Transverse colon (tissue), 4 donors: ENCODE results near the gene ETNK2. TPM values are rescaled to one million over a fixed set of nuclear protein-coding genes. Genes with fewer than 3 reads are reported as not detected.
A peak's percentile ranks its signal among the peaks of the same experiment; 100 is the strongest.
"Not testable (repeated sequence)": the region's sequence is repeated elsewhere in the genome, so short reads cannot be mapped to it uniquely, and the experiment has no call there.

Experiments used
- DNase-seq: peaks from one replicate; pipeline ENCODE4 v3.0.0-alpha.2; 2019
- H3K27ac ChIP-seq, 4 donors: fragments of 200-600 bp; sonication (generic); 2 replicates each; pipeline ENCODE4 v1.5.1; 2016 to 2018; ENCODE audit warnings: inconsistent platforms in 4 of 4
- H3K27me3 ChIP-seq: fragments of 200-600 bp; sonication (generic); 2 replicates; pipeline ENCODE4 v1.5.1; 2017; ENCODE audit warnings: inconsistent platforms
- H3K36me3 ChIP-seq, 4 donors: fragments of 200-600 bp; sonication (generic); 2 replicates each; pipeline ENCODE4 v1.5.1; 2017 to 2019; ENCODE audit warnings: inconsistent platforms in 4 of 4
- H3K4me1 ChIP-seq, 4 donors: fragments of 200-600 bp; sonication (generic); 2 replicates each; pipeline ENCODE4 v1.5.1; 2017 to 2020; ENCODE audit warnings: inconsistent platforms in 4 of 4
- H3K4me3 ChIP-seq, 4 donors: fragments of 200-600 bp; sonication (generic); 1 replicate in 1 of 4; 2 replicates in 3 of 4; pipeline versions ENCODE4 v1.5.1 to v1.6.1; 2017 to 2019; ENCODE audit warnings: inconsistent platforms in 4 of 4
- H3K9me3 ChIP-seq, 2 donors: fragments of 200-600 bp; sonication (generic); 2 replicates each; pipeline ENCODE4 v1.5.1; 2017 to 2019; ENCODE audit warnings: inconsistent platforms in 2 of 2
- CTCF ChIP-seq, 5 experiments: fragments of 200-600 bp in 3 of 5; fragments of 450-650 bp in 2 of 5; sonication (generic) in 3 of 5; IDR thresholded peaks; 1 replicate in 2 of 5; 2 replicates in 3 of 5; pipeline ENCODE4 v1.5.1; 2016 to 2017; ENCODE audit warnings: antibody characterized with exemption in 5 of 5, inconsistent platforms in 3 of 5, mild to moderate bottlenecking in 2 of 5, moderate library complexity in 1 of 5
- EP300 ChIP-seq: sonication (generic); formaldehyde crosslinking; IDR thresholded peaks from one replicate; pipeline ENCODE4 v1.6.1; 2017; ENCODE audit warnings: antibody characterized with exemption, low read depth
- POLR2A ChIP-seq: fragments of 450-650 bp; IDR thresholded peaks from one replicate; pipeline ENCODE4 v1.6.1; 2016; ENCODE audit warnings: antibody characterized with exemption, mild to moderate bottlenecking, moderate library complexity
- POLR2AphosphoS5 ChIP-seq, 3 donors: sonication (generic); formaldehyde crosslinking; IDR thresholded peaks; one replicate each; pipeline ENCODE4 v1.6.1; 2016; ENCODE audit warnings: antibody characterized with exemption in 3 of 3
- WGBS, 2 donors: methylation state at CpG; one replicate each; pipeline ENCODE4 v1.1.5; 2018; ENCODE audit warnings: low coverage in 1 of 2; 5-methylcytosine and 5-hydroxymethylcytosine counted together
- in situ Hi-C, 4 donors: fragments of 200-750 bp; cut with MboI; loops; one replicate each; pipeline versions ENCODE4 v1.15.0 to v1.15.1; 2017; ENCODE audit warnings: low sequenced_read_pairs in 3 of 4, low pct_ligation_motif_present in 1 of 4, low pct_unique_long_range_greater_than_20kb in 1 of 4
- intact Hi-C: fragments of 100-400 bp; cut with DNase I; formaldehyde crosslinking; loops from one replicate; pipeline ENCODE4 v1.15.1; 2023; ENCODE audit warnings: low total_unique reads
- total RNA-seq, 4 donors: library from RNA; depleted of rRNA; stranded (reverse); fragments of >200 nt; gene quantifications; one replicate each; pipeline ENCODE4 v1.1.0, GENCODE V29; 2016

ETNK2 gene
- total RNA-seq, 4 donors from 2014 or later = 1.9 to 3.7 (median 3.3) TPM; not detected in 1

- in situ Hi-C loops (no loop called here), intact Hi-C loops (no loop called here)
- TF ChIP-seq POLR2AphosphoS5 (IDR thresholded peaks at IDR 0.05) (no peak), POLR2A (no peak), EP300 (no peak), CTCF (IDR thresholded peaks at IDR 0.05) (no peak)
- H3K4me3 ChIP-seq = no peak overlapping the region
- no peaks in the 10 kb centered on the region for H3K27me3 ChIP-seq
- H3K36me3 ChIP-seq = no peaks in the 10 kb centered on the region
- peak overlapping the region; percentile 49 to 58 (median 54) for H3K27ac ChIP-seq
- H3K4me1 ChIP-seq = peaks cover 23 to 34% (median 30%) of the 10 kb centered on the region in 4 donors
- 73% methylated on average over 2 of the region's 2 CpGs; no CpG with 5 or more reads in 1 of the 2 donors for whole genome bisulfite sequencing, 2 donors
- no peaks in the 10 kb centered on the region for H3K9me3 ChIP-seq
- DNase-seq = no peak
These were observed 48.5 kb downstream of the ETNK2 start for GRCh38 chr1:204103431-204103741.

- in situ Hi-C loops = no loop called here
These were observed 49.0 kb downstream of the ETNK2 start for GRCh38 chr1:204102739-204103430.

GRCh38 chr1:204102029-204102611 is 49.7 kb downstream of the ETNK2 start:
- Histone ChIP-seq H3K4me3 (no peak overlapping the region), H3K4me1 (peaks cover 22 to 31% (median 26%) of the 10 kb centered on the region in 4 donors), H3K27me3 (no peaks in the 10 kb centered on the region), H3K27ac (peak overlapping the region; percentile 45 to 54 (median 51)), H3K36me3 (no peaks in the 10 kb centered on the region), H3K9me3 (no peaks in the 10 kb centered on the region)
- TF ChIP-seq EP300 (no peak), POLR2AphosphoS5 (IDR thresholded peaks at IDR 0.05) (no peak)
- intact Hi-C loops = no loop called here
- 74% methylated on average over 13 of the region's 13 CpGs; no CpG with 5 or more reads in 1 of the 2 donors for WGBS, 2 donors
- DNase-seq = no peak
- in situ Hi-C loops = no loop called here

More at GRCh38 chr1:204102739-204103430, 49.0 kb downstream of the ETNK2 start:
- Histone ChIP-seq H3K4me3 (no peak overlapping the region), H3K27me3 (no peaks in the 10 kb centered on the region), H3K4me1 (peaks cover 23 to 31% (median 28%) of the 10 kb centered on the region in 4 donors), H3K9me3 (no peaks in the 10 kb centered on the region), H3K27ac (peak overlapping the region; percentile 45 to 54 (median 51)), H3K36me3 (no peaks in the 10 kb centered on the region)
- TF ChIP-seq CTCF (IDR thresholded peaks at IDR 0.05) (no peak), POLR2A (no peak), EP300 (no peak), POLR2AphosphoS5 (IDR thresholded peaks at IDR 0.05) (no peak)
- intact Hi-C loops = no loop called here
- 49% methylated on average over 3 of the region's 3 CpGs; no CpG with 5 or more reads in 1 of the 2 donors for WGBS, 2 donors
- DNase-seq = no peak

- intact Hi-C loops, in situ Hi-C loops, H3K27ac ChIP-seq, H3K9me3 ChIP-seq, DNase-seq, H3K36me3 ChIP-seq, H3K4me3 ChIP-seq, H3K27me3 ChIP-seq: not testable (repeated sequence)
- peaks cover 22 to 38% (median 34%) of the 10 kb centered on the region in 4 donors for H3K4me1 ChIP-seq
- 75 to 77% methylated on average over 2 of the region's 2 CpGs for WGBS, 2 donors
These were observed 52.1 kb downstream of the ETNK2 start for GRCh38 chr1:204099754-204100153.

GRCh38 chr1:204098683-204099082 is 53.2 kb downstream of the ETNK2 start:
- Histone ChIP-seq H3K36me3 (no peaks in the 10 kb centered on the region), H3K27ac (no peak overlapping the region), H3K4me1 (peaks cover 28 to 38% (median 33%) of the 10 kb centered on the region in 4 donors), H3K4me3 (no peak overlapping the region), H3K27me3 (no peaks in the 10 kb centered on the region), H3K9me3 (no peaks in the 10 kb centered on the region)
- 89% methylated on average over 2 of the region's 4 CpGs; no CpG with 5 or more reads in 1 of the 2 donors for WGBS, 2 donors
- no peak for DNase-seq
- no peak for TF ChIP-seq CTCF (IDR thresholded peaks at IDR 0.05)
- TF ChIP-seq POLR2A = no peak
- TF ChIP-seq POLR2AphosphoS5 (IDR thresholded peaks at IDR 0.05) = no peak
- no peak for TF ChIP-seq EP300
- in situ Hi-C loops = no loop called here
- intact Hi-C loops = no loop called here
